Measurements from ENCODE around the gene DOCK9. TPM values are rescaled to one million over a fixed set of nuclear protein-coding genes. Genes with fewer than 3 reads are reported as not detected.

DOCK9 gene
- total RNA-seq, 4 donors from 2014 or later: 94.7 to 240 (median 150) TPM

DNA sequence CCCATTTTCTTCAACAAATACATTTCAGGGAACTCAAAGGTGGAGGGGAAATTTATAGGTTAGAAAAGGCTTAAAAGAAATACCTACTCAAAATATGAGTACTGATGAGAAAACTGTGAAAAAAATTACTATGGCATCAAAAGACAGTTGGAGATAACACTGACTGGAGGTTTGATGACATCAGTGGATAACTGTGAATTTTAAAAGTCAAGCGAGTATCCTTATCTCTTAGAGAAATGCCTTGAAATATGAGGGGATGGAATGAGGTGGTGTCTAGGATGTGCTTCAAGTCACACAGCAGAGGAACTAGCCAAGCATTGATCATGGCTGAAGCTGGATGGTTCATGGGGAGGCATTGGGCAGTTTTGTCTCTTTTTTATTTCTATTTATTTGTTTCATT lies 198.2 kb downstream of the DOCK9 start:
- Histone ChIP-seq H3K36me3 (no peaks in the 10 kb centered on the region), H3K27ac (no peak overlapping the region), H3K9me3 (no peaks in the 10 kb centered on the region), H3K4me3 (no peak overlapping the region), H3K4me1 (no peaks in the 10 kb centered on the region), H3K27me3 (peaks cover 0 to 15% (median 0%) of the 10 kb centered on the region in 4 donors)
- WGBS, 2 donors: 89 to 95% methylated on average over 1 of the region's 1 CpG
- DNase-seq: no peak
- TF ChIP-seq, protein P1, sequence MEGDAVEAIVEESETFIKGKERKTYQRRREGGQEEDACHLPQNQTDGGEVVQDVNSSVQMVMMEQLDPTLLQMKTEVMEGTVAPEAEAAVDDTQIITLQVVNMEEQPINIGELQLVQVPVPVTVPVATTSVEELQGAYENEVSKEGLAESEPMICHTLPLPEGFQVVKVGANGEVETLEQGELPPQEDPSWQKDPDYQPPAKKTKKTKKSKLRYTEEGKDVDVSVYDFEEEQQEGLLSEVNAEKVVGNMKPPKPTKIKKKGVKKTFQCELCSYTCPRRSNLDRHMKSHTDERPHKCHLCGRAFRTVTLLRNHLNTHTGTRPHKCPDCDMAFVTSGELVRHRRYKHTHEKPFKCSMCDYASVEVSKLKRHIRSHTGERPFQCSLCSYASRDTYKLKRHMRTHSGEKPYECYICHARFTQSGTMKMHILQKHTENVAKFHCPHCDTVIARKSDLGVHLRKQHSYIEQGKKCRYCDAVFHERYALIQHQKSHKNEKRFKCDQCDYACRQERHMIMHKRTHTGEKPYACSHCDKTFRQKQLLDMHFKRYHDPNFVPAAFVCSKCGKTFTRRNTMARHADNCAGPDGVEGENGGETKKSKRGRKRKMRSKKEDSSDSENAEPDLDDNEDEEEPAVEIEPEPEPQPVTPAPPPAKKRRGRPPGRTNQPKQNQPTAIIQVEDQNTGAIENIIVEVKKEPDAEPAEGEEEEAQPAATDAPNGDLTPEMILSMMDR (IDR thresholded peaks at IDR 0.05): no peak
- TF ChIP-seq POLR2A (IDR thresholded peaks at IDR 0.05): no peak
- intact Hi-C loops (cut with DNase I): no loop called here

DNA sequence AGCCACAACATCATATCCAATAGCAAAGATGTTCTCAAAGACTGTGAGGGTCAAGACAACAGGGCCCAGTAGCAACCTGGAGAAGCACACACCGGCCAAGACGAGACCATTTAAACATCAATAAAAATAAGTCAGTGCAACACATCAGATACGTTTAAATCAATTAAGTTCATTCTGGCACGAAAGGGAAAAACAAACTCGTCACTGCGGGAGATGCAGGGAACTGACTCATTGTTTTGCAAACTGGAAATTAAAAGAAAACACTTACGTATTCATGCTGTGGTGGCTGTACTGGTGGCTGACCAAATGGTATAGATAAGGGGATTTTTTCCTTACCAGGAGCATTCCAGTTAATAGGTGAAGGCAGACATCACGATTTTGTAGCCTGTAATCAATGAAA lies 199.1 kb downstream of the DOCK9 start:
- no peaks in the 10 kb centered on the region for H3K9me3 ChIP-seq
- no peak for DNase-seq
- H3K4me3 ChIP-seq: no peak overlapping the region
- TF ChIP-seq, protein P1 (IDR thresholded peaks at IDR 0.05): no peak
- TF ChIP-seq POLR2A (IDR thresholded peaks at IDR 0.05): no peak
- H3K4me1 ChIP-seq: no peaks in the 10 kb centered on the region
- peaks cover 0 to 15% (median 0%) of the 10 kb centered on the region in 4 donors for H3K27me3 ChIP-seq
- intact Hi-C loops (cut with DNase I): no loop called here
- WGBS, 2 donors: 59 to 71% methylated on average over 8 of the region's 8 CpGs
- H3K27ac ChIP-seq: no peak overlapping the region
- H3K36me3 ChIP-seq: no peaks in the 10 kb centered on the region

DNA sequence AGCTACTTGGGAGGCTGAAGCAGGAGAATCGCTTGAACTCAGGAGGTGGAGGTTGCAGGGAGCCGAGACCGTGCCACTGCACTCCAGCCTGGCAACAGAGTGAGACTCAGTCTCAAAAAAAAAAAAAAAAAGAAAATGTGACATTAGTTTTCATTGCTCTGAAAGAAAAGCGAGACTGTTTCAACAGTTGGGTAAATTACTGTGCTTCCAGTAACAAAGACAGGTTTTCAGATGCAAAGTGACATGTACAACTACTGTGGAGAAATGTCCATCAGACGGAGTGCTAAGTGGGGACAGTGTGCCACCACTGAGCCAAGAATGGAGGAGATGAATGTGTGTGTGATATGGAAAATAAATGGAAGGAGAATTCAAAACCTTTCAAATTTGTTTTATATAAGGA lies 201.2 kb downstream of the DOCK9 start:
- DNase-seq: no peak
- Histone ChIP-seq H3K4me1 (no peaks in the 10 kb centered on the region), H3K4me3 (no peak overlapping the region), H3K27me3 (peaks cover 0 to 10% (median 0%) of the 10 kb centered on the region in 4 donors), H3K36me3 (no peaks in the 10 kb centered on the region), H3K27ac (no peak overlapping the region), H3K9me3 (no peaks in the 10 kb centered on the region)
- WGBS, 2 donors: 64 to 70% methylated on average over 5 of the region's 5 CpGs
- no peak for TF ChIP-seq POLR2A (IDR thresholded peaks at IDR 0.05)
- TF ChIP-seq, protein P1 (IDR thresholded peaks at IDR 0.05): no peak
- intact Hi-C loops (cut with DNase I): no loop called here

DNA sequence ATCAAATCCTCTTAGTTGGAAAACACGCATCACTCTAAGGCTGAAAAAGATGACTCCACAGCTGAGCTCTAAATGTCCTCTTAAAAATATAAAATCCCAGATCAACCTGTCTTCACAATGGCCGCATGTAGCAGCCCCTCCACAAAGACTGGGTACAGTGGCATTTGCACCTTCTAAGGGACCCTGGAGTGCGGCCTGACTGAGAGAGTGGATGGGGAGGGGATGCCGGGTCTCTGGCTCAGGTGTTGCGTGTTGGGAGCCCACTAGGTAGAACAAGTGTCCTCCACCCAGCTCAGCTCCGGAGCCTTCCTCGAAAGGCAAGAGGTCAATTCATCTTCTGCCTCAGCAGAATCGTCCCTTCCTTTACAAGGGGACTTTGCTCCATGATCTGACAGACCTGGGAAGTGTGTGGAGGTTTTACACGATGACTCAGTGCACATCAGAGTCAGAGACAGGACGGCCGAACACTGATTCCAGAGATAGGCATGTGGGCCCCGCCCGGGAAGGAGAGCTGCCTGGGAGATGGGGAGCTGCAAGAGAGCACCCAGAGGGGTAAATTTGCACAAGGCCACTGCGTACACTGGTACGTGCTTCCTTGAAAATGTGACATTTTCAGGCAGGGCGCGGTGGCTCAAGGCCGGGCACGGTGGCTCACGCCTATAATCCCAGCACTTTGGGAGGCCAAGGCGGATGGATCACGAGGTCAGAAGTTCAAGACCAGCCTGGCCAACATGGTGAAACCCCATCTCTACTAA lies 201.8 kb downstream of the DOCK9 start:
- 75 to 89% methylated on average over 16 to 17 of the region's 22 CpGs for WGBS, 2 donors
- TF ChIP-seq, protein P1 (IDR thresholded peaks at IDR 0.05): no peak
- TF ChIP-seq POLR2A (IDR thresholded peaks at IDR 0.05): no peak
- no peaks in the 10 kb centered on the region for H3K9me3 ChIP-seq
- intact Hi-C loops (cut with DNase I): no loop called here
- no peak overlapping the region for H3K27ac ChIP-seq
- no peak overlapping the region for H3K4me3 ChIP-seq
- H3K27me3 ChIP-seq: peaks cover 0 to 6% (median 0%) of the 10 kb centered on the region in 4 donors
- H3K4me1 ChIP-seq: no peaks in the 10 kb centered on the region
- no peak for DNase-seq
- no peaks in the 10 kb centered on the region for H3K36me3 ChIP-seq

DNA sequence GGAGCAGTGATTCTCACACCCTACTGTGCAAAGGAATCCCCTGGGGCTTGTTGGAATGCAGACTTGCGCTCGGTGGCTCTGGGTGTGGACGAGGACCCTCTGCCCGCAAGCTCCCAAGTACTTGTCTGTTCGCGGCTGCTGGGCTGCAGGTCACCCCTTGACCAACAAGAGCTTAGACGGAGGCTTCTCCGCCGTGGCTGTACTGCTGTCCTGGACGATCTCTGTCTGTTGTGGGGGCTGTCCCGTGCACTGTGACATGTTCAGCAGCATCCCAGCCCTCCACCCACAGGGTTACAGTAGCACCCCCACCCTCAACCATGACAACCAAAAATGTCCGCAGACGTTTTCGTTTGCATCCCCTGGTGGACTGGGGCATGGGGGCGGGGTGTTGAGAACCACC lies 202.5 kb downstream of the DOCK9 start:
- H3K27me3 ChIP-seq: peaks cover 0 to 6% (median 0%) of the 10 kb centered on the region in 4 donors
- intact Hi-C loops (cut with DNase I): no loop called here

More for the DNA sequence above, 202.5 kb downstream of the DOCK9 start:
- H3K36me3 ChIP-seq: no peaks in the 10 kb centered on the region
- H3K9me3 ChIP-seq: no peaks in the 10 kb centered on the region
- 88 to 90% methylated on average over 7 to 14 of the region's 15 CpGs for WGBS, 2 donors
- TF ChIP-seq POLR2A (IDR thresholded peaks at IDR 0.05): no peak
- TF ChIP-seq, protein P1 (IDR thresholded peaks at IDR 0.05): no peak
- no peak for DNase-seq
- H3K4me1 ChIP-seq: no peaks in the 10 kb centered on the region
- H3K27ac ChIP-seq: no peak overlapping the region
- H3K4me3 ChIP-seq: no peak overlapping the region

All from esophagus squamous epithelium (tissue), 5 donors.